ENCODE results near the gene ITGB2.
"Not testable (repeated sequence)": the region's sequence is repeated elsewhere in the genome, so short reads cannot be mapped to it uniquely, and the experiment has no call there.

The ITGB2 gene

GRCh38 chr21:44884097-44884496, 36.6 kb downstream of the ITGB2 start:
- DNase-seq (ENCODE audit: low read depth) = no peak

- DNase-seq (ENCODE audit: low read depth) = no peak
Observed at GRCh38 chr21:44883250-44883649, 37.4 kb downstream of the ITGB2 start.

GRCh38 chr21:44881198-44881872, 39.4 kb downstream of the ITGB2 start:
- DNase-seq (ENCODE audit: low read depth) = no peak

GRCh38 chr21:44880405-44881197, 40.1 kb downstream of the ITGB2 start:
- no peak for DNase-seq (ENCODE audit: low read depth)

GRCh38 chr21:44879238-44879637, 41.5 kb downstream of the ITGB2 start:
- not testable (repeated sequence) for DNase-seq (ENCODE audit: low read depth)

- DNase-seq (ENCODE audit: low read depth) = peak; percentile 32
Observed at GRCh38 chr21:44878053-44878982, 42.4 kb downstream of the ITGB2 start.

GRCh38 chr21:44876849-44877575, 43.7 kb downstream of the ITGB2 start:
- DNase-seq (ENCODE audit: low read depth) = no peak

GRCh38 chr21:44875316-44875700, 45.4 kb downstream of the ITGB2 start:
- peak; percentile 44 for DNase-seq (ENCODE audit: low read depth)

- no peak for DNase-seq (ENCODE audit: low read depth)
Observed at GRCh38 chr21:44874497-44875315, 46.0 kb downstream of the ITGB2 start.

GRCh38 chr21:44874240-44874496, 46.5 kb downstream of the ITGB2 start:
- no peak for DNase-seq (ENCODE audit: low read depth)

- DNase-seq (ENCODE audit: low read depth) = peak; percentile 94
Observed at GRCh38 chr21:44873356-44874239, 47.1 kb downstream of the ITGB2 start, which contains the start of gene PTTG1IP. TSS of gene PTTG1IP (minus strand) at chr21:44873690. CDS start at chr21:44873616, 74 bp downstream.

- DNase-seq (ENCODE audit: low read depth) = no peak
Observed at GRCh38 chr21:44872649-44873355, 47.9 kb downstream of the ITGB2 start.

- no peak for DNase-seq (ENCODE audit: low read depth)
Observed at GRCh38 chr21:44872323-44872648, 48.4 kb downstream of the ITGB2 start.

- peak; percentile 56 for DNase-seq (ENCODE audit: low read depth)
Observed at GRCh38 chr21:44871576-44872269, 49.0 kb downstream of the ITGB2 start.

GRCh38 chr21:44870748-44871495, 49.8 kb downstream of the ITGB2 start:
- DNase-seq (ENCODE audit: low read depth) = no peak

- DNase-seq (ENCODE audit: low read depth) = peak; percentile 86
Observed at GRCh38 chr21:44869781-44870747, 50.6 kb downstream of the ITGB2 start.

- DNase-seq (ENCODE audit: low read depth) = no peak
Observed at GRCh38 chr21:44868707-44869106, 52.0 kb downstream of the ITGB2 start.
